ENCODE measurements around the gene IL5. TPM values are rescaled to one million over a fixed set of nuclear protein-coding genes. Genes with fewer than 3 reads are reported as not detected.

IL5 gene
- total RNA-seq (2014; rRNA removed; shearing (Covaris generic)) (not detected in 2 replicates), polyA plus RNA-seq (2016; fragmentation: Nextera tagmentation; extraction: Ambion mirVana) (not detected in 2 replicates)
- long read RNA-seq = 0 reads

GRCh38 chr5:132543472-132544201 lies at the start of gene IL5:
TSS of gene IL5 (minus strand) at chr5:132543522. CDS start at chr5:132543478, 44 bp downstream.
- H3K27ac Mint-ChIP-seq = no peak within 1 kb of the TSS
- DNase-seq (ENCODE audit: low spot score) (no peak), ATAC-seq (no peak)
- no peaks in the 10 kb centered on the region for H3K79me2 ChIP-seq (replicated peaks; ENCODE audit: insufficient read depth)
- H3K4me3 Mint-ChIP-seq = no peak within 1 kb of the TSS
- H4K20me1 ChIP-seq (replicated peaks; ENCODE audit: insufficient read depth) = no peaks in the 10 kb centered on the region
- no peaks in the 10 kb centered on the region for H3K4me1 ChIP-seq (ENCODE audit: insufficient read depth)
- 0 out of 2 replicates have a peak within 1 kb of the TSS, but pooled peaks have one; percentile 38 for H2AFZ ChIP-seq
- no peak within 1 kb of the TSS for H3K4me2 ChIP-seq
- TF ChIP-seq ZNF114 (CRISPR knock-in tag; IDR thresholded peaks at IDR 0.05) (no peak), EZH2phosphoT487 (IDR thresholded peaks at IDR 0.05; ENCODE audit: unreplicated experiment) (no peak), CREB1 (CRISPR knock-in tag; IDR thresholded peaks at IDR 0.05; ENCODE audit: low read depth) (no peak), ZNF462 (CRISPR knock-in tag; IDR thresholded peaks at IDR 0.05) (no peak), ETS1 (IDR thresholded peaks at IDR 0.05) (no peak), ZNF331 (CRISPR knock-in tag; IDR thresholded peaks at IDR 0.05; ENCODE audit: low read depth) (no peak)
- H3K27me3 ChIP-seq (ENCODE audit: insufficient read depth) = no peaks in the 10 kb centered on the region
- no peaks in the 10 kb centered on the region for H3K36me3 ChIP-seq (ENCODE audit: insufficient read depth)
- no peaks in the 10 kb centered on the region for H3K36me3 Mint-ChIP-seq (ENCODE audit: low read depth)
- no peaks in the 10 kb centered on the region for H3F3A ChIP-seq (replicated peaks; ENCODE audit: low read depth)
- no peaks in the 10 kb centered on the region for H3K9me3 Mint-ChIP-seq
- no peaks in the 10 kb centered on the region for H3K9me2 ChIP-seq (ENCODE audit: insufficient read depth)
- H3K4me3 ChIP-seq = no peak within 1 kb of the TSS
- peaks cover 3% of the 10 kb centered on the region for H3K27me3 Mint-ChIP-seq (ENCODE audit: insufficient read depth, low read depth, poor library complexity)
- no peak within 1 kb of the TSS for H3K27ac ChIP-seq (ENCODE audit: low read depth)
- peaks cover 6% of the 10 kb centered on the region; the same call in 2 of the 3 replicates for H3K4me1 Mint-ChIP-seq
